Natural killer cell (primary cell): ENCODE results near the gene ATG9A. TPM values are rescaled to one million over a fixed set of nuclear protein-coding genes. Genes with fewer than 3 reads are reported as not detected.

ENCODE experiments used
- ATAC-seq, 3 donors: fragments of 150-1000 bp in 2 of 3; fragments of 200-7000 bp in 1 of 3; cut with Tn5 transposase; 1 replicate in 1 of 3; 2 replicates in 2 of 3; pipeline ENCODE4 v1.10.0; 2021; ENCODE audit warnings: mild to moderate bottlenecking in 2 of 3, moderate library complexity in 2 of 3
- DNase-seq, 2 donors: peaks; one replicate each; pipeline versions ENCODE4 v3.0.0 to v3.0.0-alpha.2; 2013 to 2021; ENCODE audit warnings: mixed read lengths in 1 of 2
- H3K27ac ChIP-seq: one replicate; pipeline ENCODE4 v1.5.1; 2013; ENCODE audit warnings: mild to moderate bottlenecking, low read length
- H3K27me3 ChIP-seq: one replicate; pipeline ENCODE4 v1.6.1; 2013; ENCODE audit warnings: low read length; ENCODE audit not compliant: control insufficient read depth, insufficient read depth
- H3K36me3 ChIP-seq: one replicate; pipeline ENCODE4 v1.6.1; 2013; ENCODE audit warnings: low read length; ENCODE audit not compliant: control insufficient read depth, insufficient read depth
- H3K4me1 ChIP-seq: one replicate; pipeline ENCODE4 v1.6.1; 2013; ENCODE audit warnings: low read length; ENCODE audit not compliant: control insufficient read depth, insufficient read depth
- H3K4me3 ChIP-seq: one replicate; pipeline ENCODE4 v1.5.1; 2013; ENCODE audit warnings: low read length
- H3K9me3 ChIP-seq: one replicate; pipeline ENCODE4 v1.6.1; 2013; ENCODE audit warnings: low read length; ENCODE audit not compliant: control insufficient read depth, insufficient read depth
- H3K27ac Mint-ChIP-seq, 2 donors: one replicate each; pipeline ENCODE4 v1.8.0; 2022; ENCODE audit warnings: mild to moderate bottlenecking in 2 of 2, mixed read lengths in 2 of 2, moderate library complexity in 1 of 2
- H3K27me3 Mint-ChIP-seq, 2 donors: one replicate each; pipeline ENCODE4 v1.8.0; 2022; ENCODE audit warnings: low read depth in 2 of 2, mixed read lengths in 2 of 2
- H3K36me3 Mint-ChIP-seq: one replicate; pipeline ENCODE4 v1.8.0; 2022; ENCODE audit warnings: mixed read lengths
- H3K4me1 Mint-ChIP-seq, 2 donors: one replicate each; pipeline ENCODE4 v1.8.0; 2022; ENCODE audit warnings: mixed read lengths in 2 of 2
- H3K4me3 Mint-ChIP-seq: one replicate; pipeline ENCODE4 v1.8.0; 2022; ENCODE audit warnings: mild to moderate bottlenecking, moderate library complexity, mixed read lengths
- H3K9me3 Mint-ChIP-seq, 2 donors: one replicate each; pipeline ENCODE4 v1.8.0; 2022; ENCODE audit warnings: mixed read lengths in 2 of 2
- WGBS: methylation state at CpG from one replicate; pipeline ENCODE4 v1.1.7; 2013; ENCODE audit warnings: missing lambda C conversion rate; ENCODE audit not compliant: insufficient coverage; 5-methylcytosine and 5-hydroxymethylcytosine counted together
- intact Hi-C: fragments of 100-400 bp; cut with micrococcal nuclease; formaldehyde crosslinking; loops from one replicate; pipeline ENCODE4 v1.14.2; 2022
- total RNA-seq, 4 donors: library from RNA; stranded (reverse); fragments of 120-200 nt in 1 of 4; gene quantifications; one replicate each; pipeline versions ENCODE4 v1.2.3 to v1.2.4, GENCODE V29; 2013 to 2022
- TF ChIP-seq, protein P1 (sequence below): fragments of 200-600 bp; IDR thresholded peaks from one replicate; pipeline ENCODE4 v1.8.0; 2022; ENCODE audit warnings: antibody characterized with exemption

The ATG9A gene
- total RNA-seq, 3 donors from 2014 or later (not counting 1 experiment from before 2014, with no cell fraction given): 98.1 to 110 (median 108) TPM

DNA sequence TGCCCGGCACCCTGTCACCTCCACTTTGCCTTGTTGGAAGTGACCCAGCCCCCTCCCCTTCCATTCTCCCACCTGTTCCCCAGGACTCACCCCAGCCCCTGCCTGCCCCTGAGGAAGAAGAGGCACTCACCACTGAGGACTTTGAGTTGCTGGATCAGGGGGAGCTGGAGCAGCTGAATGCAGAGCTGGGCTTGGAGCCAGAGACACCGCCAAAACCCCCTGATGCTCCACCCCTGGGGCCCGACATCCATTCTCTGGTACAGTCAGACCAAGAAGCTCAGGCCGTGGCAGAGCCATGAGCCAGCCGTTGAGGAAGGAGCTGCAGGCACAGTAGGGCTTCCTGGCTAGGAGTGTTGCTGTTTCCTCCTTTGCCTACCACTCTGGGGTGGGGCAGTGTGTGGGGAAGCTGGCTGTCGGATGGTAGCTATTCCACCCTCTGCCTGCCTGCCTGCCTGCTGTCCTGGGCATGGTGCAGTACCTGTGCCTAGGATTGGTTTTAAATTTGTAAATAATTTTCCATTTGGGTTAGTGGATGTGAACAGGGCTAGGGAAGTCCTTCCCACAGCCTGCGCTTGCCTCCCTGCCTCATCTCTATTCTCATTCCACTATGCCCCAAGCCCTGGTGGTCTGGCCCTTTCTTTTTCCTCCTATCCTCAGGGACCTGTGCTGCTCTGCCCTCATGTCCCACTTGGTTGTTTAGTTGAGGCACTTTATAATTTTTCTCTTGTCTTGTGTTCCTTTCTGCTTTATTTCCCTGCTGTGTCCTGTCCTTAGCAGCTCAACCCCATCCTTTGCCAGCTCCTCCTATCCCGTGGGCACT lies 46.9 kb downstream of the ATG9A start:
- TF ChIP-seq, protein P1, sequence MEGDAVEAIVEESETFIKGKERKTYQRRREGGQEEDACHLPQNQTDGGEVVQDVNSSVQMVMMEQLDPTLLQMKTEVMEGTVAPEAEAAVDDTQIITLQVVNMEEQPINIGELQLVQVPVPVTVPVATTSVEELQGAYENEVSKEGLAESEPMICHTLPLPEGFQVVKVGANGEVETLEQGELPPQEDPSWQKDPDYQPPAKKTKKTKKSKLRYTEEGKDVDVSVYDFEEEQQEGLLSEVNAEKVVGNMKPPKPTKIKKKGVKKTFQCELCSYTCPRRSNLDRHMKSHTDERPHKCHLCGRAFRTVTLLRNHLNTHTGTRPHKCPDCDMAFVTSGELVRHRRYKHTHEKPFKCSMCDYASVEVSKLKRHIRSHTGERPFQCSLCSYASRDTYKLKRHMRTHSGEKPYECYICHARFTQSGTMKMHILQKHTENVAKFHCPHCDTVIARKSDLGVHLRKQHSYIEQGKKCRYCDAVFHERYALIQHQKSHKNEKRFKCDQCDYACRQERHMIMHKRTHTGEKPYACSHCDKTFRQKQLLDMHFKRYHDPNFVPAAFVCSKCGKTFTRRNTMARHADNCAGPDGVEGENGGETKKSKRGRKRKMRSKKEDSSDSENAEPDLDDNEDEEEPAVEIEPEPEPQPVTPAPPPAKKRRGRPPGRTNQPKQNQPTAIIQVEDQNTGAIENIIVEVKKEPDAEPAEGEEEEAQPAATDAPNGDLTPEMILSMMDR: no peak
- H3K9me3 Mint-ChIP-seq: no peaks in the 10 kb centered on the region
- H3K27me3 ChIP-seq: no peaks in the 10 kb centered on the region
- intact Hi-C loops: no loop called here
- peaks cover 22 to 42% of the 10 kb centered on the region in 2 donors for H3K4me1 Mint-ChIP-seq
- 70% methylated on average over 7 of the region's 8 CpGs for WGBS
- H3K36me3 ChIP-seq: peaks cover 53% of the 10 kb centered on the region
- H3K4me3 Mint-ChIP-seq: no peak overlapping the region
- H3K27me3 Mint-ChIP-seq: no peaks in the 10 kb centered on the region
- H3K27ac ChIP-seq: no peak overlapping the region
- no peaks in the 10 kb centered on the region for H3K9me3 ChIP-seq
- ATAC-seq (no peak), DNase-seq (no peak)
- H3K4me1 ChIP-seq: peaks cover 20% of the 10 kb centered on the region
- H3K4me3 ChIP-seq: no peak overlapping the region
- H3K36me3 Mint-ChIP-seq: no peaks in the 10 kb centered on the region
- peak overlapping the region; percentile 47 to 70 for H3K27ac Mint-ChIP-seq

GRCh38 chr2:219181531-219181930 lies 47.9 kb downstream of the ATG9A start:
- H3K9me3 ChIP-seq: no peaks in the 10 kb centered on the region
- Mint-ChIP-seq H3K4me3 (no peak overlapping the region), H3K9me3 (no peaks in the 10 kb centered on the region), H3K27me3 (no peaks in the 10 kb centered on the region), H3K36me3 (no peaks in the 10 kb centered on the region), H3K27ac (no peak overlapping the region), H3K4me1 (peaks cover 29 to 49% of the 10 kb centered on the region in 2 donors)
- ATAC-seq (no peak), DNase-seq (no peak)
- intact Hi-C loops: no loop called here
- H3K4me1 ChIP-seq: peaks cover 25% of the 10 kb centered on the region
- no peak overlapping the region for H3K4me3 ChIP-seq
- 96% methylated on average over 6 of the region's 6 CpGs for WGBS
- TF ChIP-seq, protein P1: no peak
- no peak overlapping the region for H3K27ac ChIP-seq
- H3K36me3 ChIP-seq: peaks cover 53% of the 10 kb centered on the region
- H3K27me3 ChIP-seq: no peaks in the 10 kb centered on the region

DNA sequence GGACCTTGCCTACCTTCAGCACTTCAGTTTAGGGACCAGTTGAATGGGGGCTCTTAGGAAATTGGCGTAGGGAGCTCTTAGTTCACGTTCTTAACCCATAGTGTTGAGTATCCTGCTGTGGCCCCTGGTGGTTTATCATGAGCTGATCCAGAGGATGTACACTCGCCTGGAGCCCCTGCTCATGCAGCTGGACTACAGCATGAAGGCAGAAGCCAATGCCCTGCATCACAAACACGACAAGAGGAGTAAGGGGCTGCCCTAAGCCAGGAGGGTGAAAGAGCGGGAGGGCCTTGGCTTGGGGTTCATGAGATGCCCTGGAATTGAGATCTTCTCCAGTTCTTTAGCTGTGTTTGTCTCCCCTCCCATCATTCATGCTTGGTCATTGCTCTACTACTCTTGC lies 48.5 kb downstream of the ATG9A start:
- Mint-ChIP-seq H3K27ac (no peak overlapping the region), H3K27me3 (no peaks in the 10 kb centered on the region), H3K4me3 (no peak overlapping the region), H3K36me3 (no peaks in the 10 kb centered on the region), H3K4me1 (peaks cover 31 to 52% of the 10 kb centered on the region in 2 donors), H3K9me3 (no peaks in the 10 kb centered on the region)
- no peaks in the 10 kb centered on the region for H3K9me3 ChIP-seq
- no peaks in the 10 kb centered on the region for H3K27me3 ChIP-seq
- DNase-seq: no peak
- no peak overlapping the region for H3K27ac ChIP-seq
- no peak overlapping the region for H3K4me3 ChIP-seq
- peaks cover 28% of the 10 kb centered on the region for H3K4me1 ChIP-seq
- ATAC-seq: no peak
- TF ChIP-seq, protein P1: no peak
- WGBS: 94% methylated on average over 5 of the region's 5 CpGs
- H3K36me3 ChIP-seq: peaks cover 53% of the 10 kb centered on the region
- intact Hi-C loops: no loop called here
